Caki2 (cell line): ENCODE results near the gene HNRNPH3. TPM values are rescaled to one million over a fixed set of nuclear protein-coding genes. Genes with fewer than 3 reads are reported as not detected.
A peak's percentile ranks its signal among the peaks of the same experiment; 100 is the strongest.
"Not testable (repeated sequence)": the region's sequence is repeated elsewhere in the genome, so short reads cannot be mapped to it uniquely, and the experiment has no call there.

Experiments used
- DNase-seq: peaks from one replicate; pipeline ENCODE4 v3.0.0-alpha.2; 2015; ENCODE audit warnings: low read depth
- in situ Hi-C: cut with HindIII; loops from 2 replicates; pipeline ENCODE4 v1.10.0; 2016; ENCODE audit warnings: low sequenced_read_pairs, low pct_unique_long_range_greater_than_20kb, mixed read lengths
- total RNA-seq: library from RNA; depleted of rRNA; stranded (reverse); fragments of >200 nt; shearing (Covaris generic); gene quantifications from 2 replicates; pipeline ENCODE4 v1.2.3, GENCODE V29; 2014; ENCODE audit warnings: low replicate concordance; rRNA removed

Gene HNRNPH3, protein sequence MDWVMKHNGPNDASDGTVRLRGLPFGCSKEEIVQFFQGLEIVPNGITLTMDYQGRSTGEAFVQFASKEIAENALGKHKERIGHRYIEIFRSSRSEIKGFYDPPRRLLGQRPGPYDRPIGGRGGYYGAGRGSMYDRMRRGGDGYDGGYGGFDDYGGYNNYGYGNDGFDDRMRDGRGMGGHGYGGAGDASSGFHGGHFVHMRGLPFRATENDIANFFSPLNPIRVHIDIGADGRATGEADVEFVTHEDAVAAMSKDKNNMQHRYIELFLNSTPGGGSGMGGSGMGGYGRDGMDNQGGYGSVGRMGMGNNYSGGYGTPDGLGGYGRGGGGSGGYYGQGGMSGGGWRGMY
- total RNA-seq = 1.5 and 18.9 TPM in 2 replicates

DNA sequence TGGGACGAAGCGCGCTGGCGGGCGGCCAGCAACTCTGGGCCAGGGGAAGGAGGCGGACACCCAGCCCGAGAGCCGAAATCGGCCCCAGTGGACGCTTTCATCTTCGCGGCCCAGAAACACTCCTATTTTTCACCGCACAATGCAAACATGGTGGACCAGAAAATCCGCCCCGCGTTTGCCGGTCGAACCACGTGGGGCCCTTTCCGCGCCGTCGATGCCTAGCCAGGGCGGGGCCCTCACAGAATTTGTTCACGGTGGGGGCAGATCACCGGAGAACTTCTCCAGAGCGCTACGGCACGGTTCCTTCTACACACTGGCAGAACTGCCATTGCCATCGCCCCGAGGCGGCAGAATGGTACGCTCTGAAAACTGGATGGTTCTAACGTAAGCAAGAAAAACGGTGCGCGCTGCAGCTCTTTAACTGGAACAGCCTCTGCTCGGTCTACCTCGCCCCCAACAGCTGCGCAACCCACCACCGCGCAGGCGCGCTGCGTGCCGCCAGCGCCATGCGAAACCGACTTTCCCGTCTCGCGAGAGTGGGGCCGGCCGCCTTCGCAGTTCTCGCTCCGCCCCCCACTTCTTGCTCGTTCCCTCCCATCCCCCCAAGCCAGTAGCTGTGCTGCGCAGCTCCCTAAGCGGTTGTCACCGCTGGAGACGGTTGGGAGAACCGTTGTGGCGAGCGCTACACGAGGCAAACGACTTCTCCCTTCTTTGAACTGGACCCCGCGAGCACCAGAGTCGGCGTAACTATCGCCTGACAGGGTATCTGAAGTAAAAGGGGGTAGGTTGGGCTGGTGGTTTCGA lies at the start of gene HNRNPH3:
HNRNPH3 (plus strand) TSS at position 610 of the 804 bp plus-strand sequence. CDS start 5,158 bp downstream, outside the sequence.
- DNase-seq = peak; percentile 95
- in situ Hi-C loops = no loop called here

- no peak for DNase-seq
- in situ Hi-C loops = no loop called here
Observed at GRCh38 chr10:68284062-68285001, 47.5 kb upstream of the HNRNPH3 start.

DNA sequence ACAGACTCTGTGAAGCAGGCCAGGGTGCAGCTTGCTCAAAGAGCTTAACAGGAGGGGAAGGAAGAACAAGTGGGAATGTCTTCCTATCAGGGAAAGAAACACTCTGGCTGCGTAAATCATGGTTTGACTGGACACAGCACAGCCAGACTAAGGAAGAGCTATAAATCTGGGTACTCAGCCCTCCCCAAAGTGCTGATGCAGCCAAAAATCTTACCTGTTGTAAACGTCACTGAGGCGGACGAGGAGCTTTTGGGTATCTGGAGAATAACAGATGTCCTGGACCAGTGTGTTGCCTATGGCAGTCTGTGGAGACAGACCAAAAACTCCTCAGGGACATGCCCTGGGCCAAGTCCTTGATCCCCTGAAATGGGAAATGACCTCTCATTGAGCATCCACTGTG lies 43.1 kb upstream of the HNRNPH3 start:
- no peak for DNase-seq
- in situ Hi-C loops = no loop called here

DNA sequence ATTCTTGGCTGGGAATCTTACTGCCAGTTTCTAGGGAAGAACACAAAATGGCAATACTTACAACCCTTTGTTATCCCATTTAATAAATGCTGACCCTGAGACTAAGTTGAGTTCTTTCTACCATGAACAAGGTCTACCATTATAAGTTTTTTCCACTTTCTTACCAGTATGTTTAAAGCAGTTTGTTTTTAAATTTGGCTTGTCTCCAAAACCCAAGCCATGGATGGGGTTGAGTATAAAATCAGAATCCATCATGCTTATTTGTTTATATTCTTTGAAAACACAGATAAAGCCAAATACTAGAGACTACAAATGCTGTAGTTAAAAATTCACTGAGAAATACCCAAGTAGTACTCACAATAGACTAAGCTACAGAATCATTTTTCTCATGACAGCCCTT lies 41.1 kb upstream of the HNRNPH3 start:
- in situ Hi-C loops = no loop called here
- no peak for DNase-seq

DNA sequence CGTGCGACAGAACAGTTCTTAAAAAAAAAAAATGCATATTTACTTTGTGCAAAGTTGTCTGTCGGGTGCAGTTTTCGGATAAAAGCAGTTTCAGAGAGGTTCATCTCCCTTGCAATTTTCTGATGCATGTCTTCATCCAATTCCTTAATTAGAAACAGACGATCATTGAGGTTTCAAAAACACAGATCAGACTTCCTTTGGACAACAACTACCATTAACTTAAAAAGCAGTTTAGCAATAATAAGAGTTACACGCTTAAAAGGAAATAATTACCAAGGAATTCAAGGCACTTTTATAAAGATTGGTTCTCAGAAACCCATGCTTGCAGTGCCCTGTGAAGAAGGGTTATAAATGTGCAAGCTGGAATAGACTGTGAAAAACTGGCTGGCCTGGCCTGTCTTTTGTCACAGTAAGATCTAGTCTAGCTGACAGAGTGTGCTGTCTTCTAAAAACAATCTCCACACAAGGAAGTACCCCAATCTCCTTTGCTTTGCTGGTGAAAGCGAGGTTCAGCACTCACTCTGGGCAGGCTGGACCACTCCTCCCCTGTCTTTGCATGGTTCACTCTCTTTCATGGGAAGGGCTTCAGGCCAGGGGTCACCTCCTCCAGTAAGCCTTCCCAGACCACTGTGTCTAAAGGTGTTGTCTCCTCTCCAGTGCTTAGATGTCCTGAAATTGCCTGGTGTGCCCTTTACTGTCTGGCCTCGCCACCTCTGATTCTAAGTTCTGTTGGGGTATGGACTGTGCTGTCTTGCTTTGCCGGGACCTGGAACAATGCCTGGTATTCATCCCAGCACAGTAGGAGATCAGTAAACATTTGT lies 34.8 kb upstream of the HNRNPH3 start:
- DNase-seq = no peak
- in situ Hi-C loops = no loop called here

DNA sequence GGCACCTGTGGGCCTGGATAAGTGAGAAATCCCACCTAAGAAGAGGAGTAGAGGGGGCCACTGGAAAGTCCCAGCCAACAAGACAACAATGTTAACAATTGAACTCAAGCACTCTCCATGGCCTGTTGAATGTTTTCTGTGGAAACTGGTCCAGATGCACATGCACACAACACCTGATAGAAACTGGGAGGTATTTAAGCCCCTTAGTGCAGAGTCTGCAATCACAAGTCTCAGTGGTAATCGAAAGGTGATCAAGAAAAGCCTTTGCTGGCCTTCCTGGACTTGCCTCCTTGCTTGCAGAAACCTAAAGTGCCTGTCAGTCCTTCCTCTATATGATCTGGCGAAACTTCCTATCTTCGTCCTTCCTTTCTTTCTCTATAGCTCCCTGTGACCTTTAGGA lies 30.6 kb upstream of the HNRNPH3 start:
- in situ Hi-C loops = no loop called here
- no peak for DNase-seq

- peak; percentile 52 for DNase-seq
- in situ Hi-C loops = no loop called here
Observed at GRCh38 chr10:68301790-68302502, 29.9 kb upstream of the HNRNPH3 start.

DNA sequence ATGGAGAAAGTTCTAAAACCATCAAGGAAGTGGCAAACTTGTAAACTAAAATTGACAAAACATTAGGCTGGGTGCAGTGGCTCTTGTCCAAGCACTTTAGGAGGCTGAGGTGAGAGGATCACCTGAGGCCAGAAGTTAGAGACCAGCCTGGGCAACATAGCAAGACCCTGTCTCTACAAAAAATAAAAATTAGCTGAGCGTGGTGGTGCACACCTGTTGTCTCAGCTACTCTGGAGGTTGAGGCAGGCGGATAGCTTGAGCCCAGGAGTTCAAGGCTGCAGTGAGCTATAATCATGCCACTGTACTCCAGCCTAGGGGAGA lies 29.4 kb upstream of the HNRNPH3 start:
- DNase-seq = no peak

GRCh38 chr10:68302871-68303270 lies 29.0 kb upstream of the HNRNPH3 start:
- no peak for DNase-seq
- in situ Hi-C loops = no loop called here

More for the DNA sequence above, 29.4 kb upstream of the HNRNPH3 start:
- in situ Hi-C loops = no loop called here

GRCh38 chr10:68303849-68304412 lies 27.9 kb upstream of the HNRNPH3 start:
- DNase-seq = no peak
- in situ Hi-C loops = no loop called here

DNA sequence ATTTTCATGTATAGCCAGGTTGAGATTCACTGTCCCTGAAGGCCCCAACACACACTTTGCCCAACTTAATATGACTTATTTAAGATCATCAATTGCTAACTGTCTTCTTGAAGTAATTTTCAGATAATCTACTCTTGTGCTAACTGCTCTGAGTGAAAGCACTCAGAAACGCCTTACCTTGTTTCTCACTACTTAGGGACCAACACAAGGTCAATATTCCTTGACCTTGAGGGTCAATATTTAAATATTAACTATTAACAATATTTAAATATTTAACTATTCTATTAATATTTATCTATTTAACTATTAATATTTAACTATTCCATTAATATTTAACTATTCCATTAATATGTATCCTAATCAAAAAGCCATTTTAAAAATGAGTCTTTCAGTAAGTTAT lies 26.0 kb upstream of the HNRNPH3 start:
- no peak for DNase-seq
- in situ Hi-C loops = no loop called here

DNA sequence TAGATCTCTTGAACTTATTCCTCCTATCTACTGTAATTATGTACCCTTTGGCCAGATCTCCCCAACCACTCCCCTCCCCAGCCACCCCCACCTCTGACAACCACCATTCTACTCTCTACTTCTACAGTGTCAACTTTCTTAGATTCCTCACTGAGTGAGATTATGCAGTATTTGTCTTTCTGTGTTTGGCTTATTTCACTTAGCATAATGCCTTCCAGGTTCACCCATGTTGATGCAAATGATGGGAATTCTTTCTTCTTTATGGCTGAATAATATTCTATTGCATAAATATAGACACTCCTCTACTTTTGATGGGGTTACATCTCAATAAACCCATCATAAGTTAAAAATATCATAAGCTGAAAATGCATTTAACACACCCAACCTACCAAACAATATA lies 21.3 kb upstream of the HNRNPH3 start:
- in situ Hi-C loops = no loop called here

GRCh38 chr10:68314930-68315329 lies 16.9 kb upstream of the HNRNPH3 start:
- in situ Hi-C loops, DNase-seq: not testable (repeated sequence)

More for the DNA sequence above, 21.3 kb upstream of the HNRNPH3 start:
- no peak for DNase-seq

DNA sequence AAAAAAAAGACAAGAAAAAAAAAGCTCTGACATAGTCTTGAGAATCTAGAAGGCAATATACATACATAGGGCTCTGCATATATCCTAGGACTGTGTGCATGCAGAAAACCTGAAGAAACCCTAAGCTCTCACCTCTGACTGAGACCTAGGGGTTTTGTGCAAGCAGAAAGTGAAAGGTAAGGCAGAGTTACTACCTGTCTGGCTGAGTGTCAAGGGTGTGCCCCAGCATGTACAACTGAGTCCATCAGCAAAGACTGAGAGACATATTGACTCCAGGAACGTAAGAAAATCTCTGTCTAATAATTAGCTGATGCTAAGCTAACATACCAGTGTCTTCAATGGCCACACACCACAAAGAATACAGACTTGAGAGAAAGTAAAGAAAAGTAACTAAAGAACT lies 16.3 kb upstream of the HNRNPH3 start:
- in situ Hi-C loops = no loop called here
- no peak for DNase-seq

GRCh38 chr10:68318331-68319059 lies 13.4 kb upstream of the HNRNPH3 start:
- in situ Hi-C loops = no loop called here

GRCh38 chr10:68324396-68324795 lies 7.5 kb upstream of the HNRNPH3 start:
- in situ Hi-C loops, DNase-seq: not testable (repeated sequence)

More at GRCh38 chr10:68318331-68319059, 13.4 kb upstream of the HNRNPH3 start:
- DNase-seq = no peak
